Activated CD8-positive, alpha-beta memory T cell treated with anti-CD3 and anti-CD28 coated beads for 48 hours (primary cell): Measurements from ENCODE around the gene FRK.

Experiments
- DNase-seq, 3 experiments: peaks; one replicate each; pipeline ENCODE4 v3.0.0-alpha.2; 2020; ENCODE audit warnings: low read depth in 2 of 3, low spot score in 2 of 3

Gene FRK

DNA sequence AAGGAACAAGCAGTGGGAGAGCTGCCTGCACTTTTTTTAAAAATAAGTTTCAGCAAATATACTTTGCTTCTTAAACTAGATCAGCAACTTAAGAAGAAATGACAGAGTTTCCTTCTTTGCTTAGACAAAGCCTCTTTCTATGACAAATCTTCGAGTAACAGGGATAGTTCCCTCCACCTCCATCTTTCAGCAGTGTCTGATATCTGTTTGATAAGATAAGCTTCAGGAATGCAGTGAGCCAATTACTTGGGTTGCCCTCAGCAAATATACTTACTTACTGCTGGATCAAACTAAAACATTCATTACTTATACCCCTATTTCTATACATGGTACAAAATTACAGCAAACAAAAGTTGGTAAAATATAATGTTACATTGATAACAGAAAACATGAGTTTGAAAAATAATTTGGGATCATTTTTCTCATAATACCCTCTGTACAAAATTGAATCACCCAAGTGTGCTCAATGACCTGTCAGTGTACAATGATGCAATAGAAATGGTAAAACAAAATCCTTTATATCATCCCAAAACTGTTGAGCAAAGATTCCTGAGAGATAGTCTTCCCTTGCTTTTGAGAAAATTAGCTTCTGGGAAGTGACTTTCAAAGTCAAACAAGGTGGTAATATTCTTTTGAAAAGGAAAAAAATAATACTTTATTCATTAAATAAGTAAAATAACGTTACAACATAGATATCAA, 24.5 kb downstream of the FRK start:
- no peak for DNase-seq

GRCh38 chr6:116035616-116036015, 25.1 kb downstream of the FRK start:
- no peak for DNase-seq

GRCh38 chr6:116034327-116034726, 26.4 kb downstream of the FRK start:
- no peak for DNase-seq

DNA sequence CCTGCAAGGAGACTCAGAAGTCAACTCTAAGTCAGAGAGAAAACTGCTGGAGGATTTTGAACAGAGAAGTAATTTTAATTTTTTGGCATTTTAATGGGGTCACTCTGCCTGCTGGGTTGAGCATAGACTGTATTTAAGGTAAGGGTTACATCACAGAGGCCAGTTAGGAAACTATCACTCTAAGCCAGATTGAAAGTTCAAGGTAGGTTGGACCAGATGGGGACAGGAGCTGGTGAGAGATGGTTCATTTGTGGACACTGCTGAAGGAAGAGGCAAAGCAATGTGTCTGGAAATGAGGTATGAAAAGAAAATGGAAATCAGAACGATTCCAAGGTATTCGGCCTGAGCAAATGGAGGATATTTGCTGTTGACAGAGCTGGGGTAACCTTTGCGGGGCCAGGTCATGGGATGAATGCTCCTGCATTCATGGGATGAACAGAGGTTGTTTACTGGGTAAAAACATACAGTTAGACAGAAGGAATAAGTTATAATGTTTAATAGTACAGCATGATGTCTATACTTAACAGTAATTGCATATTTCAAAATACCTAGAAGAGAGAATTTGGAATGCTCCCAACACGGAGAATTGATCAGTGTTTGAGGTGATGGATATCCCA, 26.9 kb downstream of the FRK start:
- no peak for DNase-seq

DNA sequence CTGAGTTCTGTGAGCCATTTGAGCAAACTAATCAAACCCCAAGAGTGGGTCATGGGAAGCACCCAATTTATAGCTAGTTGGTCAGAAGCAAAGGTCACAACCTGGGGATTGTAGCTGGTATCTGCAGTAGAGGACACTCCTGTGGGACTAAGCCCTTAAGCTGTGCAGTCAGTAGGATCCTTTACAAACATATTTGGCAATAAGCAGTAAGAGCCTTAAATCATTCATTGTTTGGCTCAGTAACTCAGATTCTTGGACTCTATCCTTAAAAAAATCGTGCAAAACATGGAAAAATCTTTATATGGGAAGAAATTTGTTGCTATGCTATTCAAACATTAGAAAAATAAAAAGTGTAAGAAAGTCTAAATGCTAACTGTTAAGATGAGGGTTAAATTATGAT, 29.9 kb downstream of the FRK start:
- DNase-seq, result no peak

DNA sequence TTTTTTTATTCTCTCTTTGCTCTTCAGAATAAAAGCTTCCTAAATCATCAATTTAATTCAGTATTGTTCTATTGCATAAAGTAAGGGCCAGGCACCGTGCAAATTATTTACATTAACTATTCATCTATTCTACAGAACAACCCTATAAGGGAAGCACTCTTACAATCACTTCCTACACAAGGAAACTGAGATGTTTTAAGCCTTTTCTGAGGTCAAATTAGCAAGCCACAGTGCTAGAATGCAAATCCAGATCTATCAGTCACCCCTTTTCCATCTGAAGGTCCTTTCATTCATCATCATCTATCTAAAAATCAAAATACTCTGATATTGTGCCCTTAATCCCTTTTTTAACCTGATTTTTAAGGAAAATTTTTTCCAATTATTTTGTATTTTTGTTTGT, 31.2 kb downstream of the FRK start:
- no peak for DNase-seq

DNA sequence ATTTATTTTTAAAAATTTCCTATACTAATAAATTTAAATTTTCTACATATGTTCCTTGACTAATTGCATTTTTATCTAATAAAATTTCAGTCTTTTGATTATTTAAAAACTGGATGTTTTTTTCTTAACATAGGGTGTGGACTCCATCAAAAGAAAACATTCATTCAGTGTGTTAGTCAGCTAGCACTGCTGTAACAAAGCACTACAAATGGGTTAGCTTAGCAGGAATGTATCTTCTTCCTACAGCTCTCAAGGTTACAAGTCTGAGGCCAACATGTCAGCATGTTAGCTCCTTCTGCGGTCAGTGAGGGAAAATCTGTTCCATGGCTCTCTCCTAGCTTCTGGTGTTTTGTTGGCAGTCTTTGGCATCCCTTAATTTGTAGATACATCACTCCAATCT, 32.5 kb downstream of the FRK start:
- DNase-seq, result no peak

DNA sequence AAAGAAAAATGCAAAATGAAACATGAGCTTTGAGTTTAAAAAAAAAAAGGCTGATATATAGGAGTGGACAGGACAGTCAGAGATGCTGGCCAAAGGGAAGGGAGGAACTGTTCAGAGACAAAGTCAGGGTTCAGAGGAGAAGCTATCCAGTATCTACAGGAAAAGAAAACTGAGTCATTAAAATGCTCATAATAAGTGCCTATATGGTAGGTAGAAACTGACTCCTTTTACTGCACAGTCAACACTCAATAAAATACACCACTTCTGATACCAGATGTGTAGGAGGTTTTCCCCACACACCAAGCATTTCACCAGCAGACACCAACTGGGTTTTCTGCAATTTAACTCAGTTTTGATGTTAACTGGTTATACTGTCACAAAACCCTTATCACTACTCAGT, 32.9 kb downstream of the FRK start:
- DNase-seq, result no peak

DNA sequence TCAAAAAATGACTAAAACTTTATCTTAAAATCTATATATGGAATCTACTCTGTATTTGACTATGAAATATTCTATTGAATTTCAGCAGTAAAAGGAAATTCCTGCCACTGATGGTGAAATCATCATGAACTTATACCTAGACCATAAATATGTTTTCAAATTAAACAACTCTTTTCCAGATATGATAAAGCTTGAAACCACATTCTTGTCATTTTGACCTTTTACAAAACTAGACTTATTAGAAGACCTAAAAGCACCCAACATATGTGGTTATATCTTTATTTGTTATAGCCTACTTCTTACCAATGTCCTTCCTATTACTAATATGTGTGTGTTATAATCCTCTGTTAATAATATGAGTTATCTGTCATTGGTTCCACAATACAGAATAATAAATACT, 35.3 kb downstream of the FRK start:
- DNase-seq, result no peak

DNA sequence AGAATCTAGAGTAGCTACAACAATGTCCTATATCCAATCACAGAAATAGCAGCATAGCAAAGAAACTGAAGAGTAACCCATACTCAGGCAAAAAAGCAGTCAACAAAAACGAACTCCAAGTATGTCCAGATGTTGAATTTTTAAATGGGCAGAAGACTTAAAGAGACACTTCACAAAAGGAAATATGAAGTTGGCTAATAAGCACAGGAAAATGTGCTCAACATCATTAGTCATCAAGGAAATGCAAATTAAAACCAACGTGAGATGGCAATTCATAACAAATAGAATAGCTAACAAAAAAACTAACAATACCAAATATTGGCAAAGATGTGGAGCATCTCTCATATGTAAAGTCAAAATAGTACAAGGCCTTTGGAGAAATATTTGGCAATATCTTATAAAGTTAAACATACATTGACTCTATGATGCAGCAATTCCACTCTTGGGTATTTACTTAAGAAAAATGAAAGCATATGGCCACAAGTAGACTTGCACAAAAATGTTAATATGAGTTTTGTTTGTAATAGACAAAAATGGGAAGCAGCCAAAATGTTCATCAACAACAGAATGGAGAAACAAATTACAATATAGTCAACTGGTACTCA, 37.7 kb downstream of the FRK start:
- no peak for DNase-seq

DNA sequence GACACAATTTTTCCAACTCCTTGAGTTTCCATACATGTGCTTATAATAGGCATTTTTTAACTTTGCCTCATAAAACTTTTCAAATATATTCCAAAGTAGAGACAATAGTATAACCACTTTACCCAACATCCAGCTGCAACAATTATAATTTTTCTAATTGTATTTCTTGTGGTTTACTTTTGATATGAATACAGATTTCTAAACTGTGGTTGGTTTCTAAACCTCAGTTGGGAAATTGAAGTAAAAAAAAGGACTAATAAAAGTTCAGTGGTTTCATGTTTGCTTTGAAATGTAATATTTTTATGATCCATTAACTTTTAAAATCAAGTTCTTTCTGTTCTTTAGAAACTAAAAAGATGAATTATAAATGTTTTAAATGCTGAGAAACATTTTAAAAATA, 40.0 kb downstream of the FRK start:
- no peak for DNase-seq

- no peak for DNase-seq
These were observed 41.3 kb downstream of the FRK start for GRCh38 chr6:116019428-116019827.

- DNase-seq, result no peak
These were observed 41.7 kb downstream of the FRK start for GRCh38 chr6:116018976-116019375.

DNA sequence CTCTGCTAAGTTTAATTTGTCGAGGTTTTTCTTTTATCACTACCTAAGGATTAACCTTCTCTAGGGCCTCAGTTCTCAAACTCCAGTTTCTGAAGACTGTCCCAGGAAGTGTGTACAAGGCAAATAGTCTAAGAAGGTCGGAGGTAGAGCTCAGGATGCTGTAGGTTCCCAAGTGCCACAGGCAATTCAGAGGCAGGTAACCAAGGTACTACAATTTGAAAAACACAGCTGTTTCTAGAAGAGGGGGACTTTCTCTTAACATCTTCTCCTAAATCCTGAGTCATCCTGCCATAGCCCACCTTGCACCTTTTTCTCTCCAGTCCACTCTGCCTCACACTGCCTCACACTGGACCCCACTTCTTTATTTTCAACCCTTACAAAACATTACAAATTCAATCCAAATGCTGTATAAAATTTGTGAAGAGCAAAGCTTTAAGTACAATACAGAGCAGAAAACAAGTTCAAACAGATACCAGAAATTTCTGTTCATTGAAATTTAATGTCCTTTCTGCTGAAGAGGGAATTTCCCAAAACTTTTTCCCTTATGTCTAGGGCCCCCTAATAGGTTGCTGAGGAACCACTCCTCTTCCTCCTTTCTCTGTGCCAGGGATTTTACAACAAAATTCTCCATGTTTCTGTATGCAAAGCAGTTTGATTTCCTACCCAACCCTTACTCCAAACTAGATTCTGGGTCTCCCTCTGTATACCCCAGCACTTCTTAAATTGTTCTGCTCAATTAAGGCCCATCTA, 43.0 kb downstream of the FRK start:
- no peak for DNase-seq

GRCh38 chr6:116016846-116017545, 43.7 kb downstream of the FRK start:
- DNase-seq, result no peak

DNA sequence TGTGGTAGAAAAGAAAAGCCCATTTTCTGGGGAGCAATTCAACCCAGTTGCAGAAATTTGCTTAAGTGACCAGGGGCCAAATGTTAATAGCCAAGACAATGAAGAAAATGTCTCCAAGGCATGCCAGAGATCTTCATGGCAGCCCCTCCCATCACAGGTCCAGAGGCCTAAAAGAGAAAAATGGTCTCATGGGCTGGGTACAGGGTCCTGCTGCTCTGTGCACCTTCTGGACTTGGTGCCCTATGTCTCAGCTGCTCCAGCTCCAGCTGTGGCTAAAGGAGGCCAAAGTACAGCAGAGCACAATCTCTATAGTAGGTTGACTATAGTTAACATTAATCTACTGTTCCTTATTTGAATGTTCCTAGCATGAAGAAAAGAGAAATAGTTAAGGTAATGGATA, 44.7 kb downstream of the FRK start:
- DNase-seq, result no peak

- DNase-seq, result no peak
These were observed 45.1 kb downstream of the FRK start for GRCh38 chr6:116015561-116015960.

- DNase-seq, result no peak
These were observed 47.7 kb downstream of the FRK start for GRCh38 chr6:116012951-116013350.

GRCh38 chr6:116012471-116012949, 48.2 kb downstream of the FRK start:
- DNase-seq, result no peak

DNA sequence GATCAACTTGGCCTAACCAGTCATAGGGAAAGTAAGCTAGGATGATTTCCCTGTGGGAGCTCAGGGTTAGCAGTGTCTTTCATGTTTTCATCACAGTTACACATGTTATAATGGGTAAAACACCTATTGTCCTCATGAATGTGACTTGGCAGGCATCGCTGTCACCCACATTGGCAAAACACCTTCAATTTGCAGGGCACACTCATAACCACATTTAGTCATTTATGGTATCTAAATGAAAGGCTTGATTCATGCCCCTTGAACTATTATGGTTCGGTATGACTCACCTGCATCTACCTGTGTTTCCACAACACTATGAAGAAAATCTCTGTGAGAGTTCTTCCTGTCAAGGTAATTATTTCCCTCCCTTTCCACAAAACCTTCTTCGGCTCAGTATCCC, 49.2 kb downstream of the FRK start:
- DNase-seq, result no peak

- DNase-seq, result no peak
These were observed 49.8 kb downstream of the FRK start for GRCh38 chr6:116010790-116011401.
